T-cell (primary cell): ENCODE data around the gene OR5AN1. TPM values are rescaled to one million over a fixed set of nuclear protein-coding genes. Genes with fewer than 3 reads are reported as not detected.

Source experiments
- ATAC-seq, 4 experiments: fragments of 200-7000 bp in 3 of 4; fragments of 150-1000 bp in 1 of 4; cut with Tn5 transposase; replicated peaks in 1 of 4; 1 replicate in 3 of 4; 2 replicates in 1 of 4; pipeline ENCODE4 v1.10.0; 2021; ENCODE audit warnings: moderate library complexity in 3 of 4, mild to moderate bottlenecking in 2 of 4, moderate number of reproducible peaks in 1 of 4
- CTCF ChIA-PET, 2 donors: fragments of 300-600 bp; sonication (Branson Sonifier 250); formaldehyde crosslinking; loops; one replicate each; lab custom pipeline; 2022; ENCODE audit warnings: antibody characterized with exemption in 2 of 2; lab: Charles Lee
- POLR2A ChIA-PET, 2 donors: fragments of 300-600 bp; sonication (Branson Sonifier 250); formaldehyde crosslinking; loops; one replicate each; lab custom pipeline; 2022; ENCODE audit warnings: antibody characterized with exemption in 2 of 2; lab: Charles Lee
- DNase-seq, 35 experiments: peaks; one replicate each; pipeline versions ENCODE4 v3.0.0 to v3.0.0-alpha.2; 2013 to 2023
- H3K27ac ChIP-seq: one replicate; pipeline ENCODE4 v1.5.1; 2013; ENCODE audit warnings: low read length
- H3K27me3 ChIP-seq, 2 experiments: replicated peaks in 1 of 2; 1 replicate in 1 of 2; 2 replicates in 1 of 2; pipeline versions ENCODE4 v1.6.1 to v1.7.0; 2013; ENCODE audit warnings: low read length in 1 of 2, mixed read lengths in 1 of 2; ENCODE audit not compliant: control insufficient read depth in 2 of 2, insufficient read depth in 2 of 2; ENCODE audit errors: extremely low read depth in 1 of 2
- H3K36me3 ChIP-seq, 2 donors: 1 replicate in 1 of 2; 2 replicates in 1 of 2; pipeline versions ENCODE4 v1.6.1 to v1.7.0; 2013; ENCODE audit warnings: low read length in 1 of 2; ENCODE audit not compliant: control insufficient read depth in 2 of 2, insufficient read depth in 1 of 2; ENCODE audit errors: extremely low read depth in 1 of 2
- H3K4me1 ChIP-seq, 2 experiments: 1 replicate in 1 of 2; 2 replicates in 1 of 2; pipeline versions ENCODE4 v1.6.1 to v1.7.0; 2013; ENCODE audit warnings: low read length in 2 of 2, mixed read lengths in 1 of 2; ENCODE audit not compliant: insufficient read depth in 2 of 2, control insufficient read depth in 1 of 2; ENCODE audit errors: extremely low read depth in 1 of 2
- H3K4me3 ChIP-seq, 2 donors: 1 replicate in 1 of 2; 2 replicates in 1 of 2; pipeline versions ENCODE4 v1.5.1 to v1.7.0; 2013; ENCODE audit warnings: mild to moderate bottlenecking in 2 of 2, low read length in 1 of 2, moderate library complexity in 1 of 2; ENCODE audit not compliant: control insufficient read depth in 1 of 2; ENCODE audit errors: extremely low read depth in 1 of 2
- H3K9me3 ChIP-seq: 2 replicates; pipeline ENCODE4 v1.7.0; 2013
- H3K27ac Mint-ChIP-seq, 2 donors: one replicate each; pipeline ENCODE4 v1.8.0; 2020 to 2021; ENCODE audit warnings: mild to moderate bottlenecking in 2 of 2, mixed read lengths in 2 of 2
- H3K27me3 Mint-ChIP-seq, 2 donors: one replicate each; pipeline ENCODE4 v1.8.0; 2021 to 2022; ENCODE audit warnings: mixed read lengths in 2 of 2
- H3K36me3 Mint-ChIP-seq: one replicate; pipeline ENCODE4 v1.8.0; 2021; ENCODE audit warnings: mixed read lengths
- H3K4me1 Mint-ChIP-seq, 3 donors: one replicate each; pipeline ENCODE4 v1.8.0; 2020 to 2022; ENCODE audit warnings: mixed read lengths in 3 of 3, mild to moderate bottlenecking in 1 of 3
- H3K4me3 Mint-ChIP-seq, 3 donors: one replicate each; pipeline ENCODE4 v1.8.0; 2020 to 2022; ENCODE audit warnings: mild to moderate bottlenecking in 3 of 3, mixed read lengths in 3 of 3, moderate library complexity in 3 of 3
- H3K9me3 Mint-ChIP-seq, 3 donors: one replicate each; pipeline ENCODE4 v1.8.0; 2020 to 2022; ENCODE audit warnings: mixed read lengths in 3 of 3
- WGBS: methylation state at CpG from one replicate; pipeline ENCODE4 v1.1.5; 2013; ENCODE audit warnings: missing lambda C conversion rate; ENCODE audit not compliant: insufficient coverage; 5-methylcytosine and 5-hydroxymethylcytosine counted together
- total RNA-seq, 35 experiments: library from RNA in 6 of 35; stranded (reverse) in 6 of 35; fragments of 120-200 nt in 1 of 35; gene quantifications; one replicate each; pipeline versions ENCODE4 v1.2.1 to v1.2.4 and lab custom pipeline; 2013 to 2026

OR5AN1 gene
- total RNA-seq, 5 donors from 2014 or later (not counting 1 experiment from before 2014, with no cell fraction given), result not detected

DNA sequence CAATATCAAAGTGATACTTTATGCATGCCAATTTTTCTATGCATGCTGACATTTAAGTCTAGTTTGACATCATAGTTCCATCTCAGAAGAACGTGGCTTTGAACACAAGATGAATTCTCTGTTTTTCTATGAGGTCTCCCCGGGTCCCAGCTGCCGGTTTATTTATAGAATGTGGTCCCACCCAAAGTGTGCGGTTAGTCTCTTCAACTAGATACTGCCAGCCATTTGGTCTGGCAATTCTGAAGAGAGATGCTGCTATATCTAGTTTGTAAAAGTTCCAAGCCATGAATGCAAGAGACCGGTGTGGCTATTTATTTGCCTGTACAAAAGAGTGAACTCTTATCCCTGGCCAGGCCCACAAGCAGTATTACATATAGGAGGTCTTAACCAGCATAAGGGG, 58.3 kb downstream of the OR5AN1 start:
- Histone ChIP-seq H3K4me3 (peak overlapping the region in 1 of 2 donors; percentile 15), H3K9me3 (no peaks in the 10 kb centered on the region), H3K27ac (no peak overlapping the region), H3K36me3 (no peaks in the 10 kb centered on the region), H3K4me1 (peaks cover 0 to 10% of the 10 kb centered on the region in 2 experiments), H3K27me3 (peaks cover 0 to 6% of the 10 kb centered on the region in 2 experiments)
- ChIA-PET POLR2A (no interaction called here), CTCF (interaction anchor here in 1 of 2 donors (0.5 kb wide), 1 partner anchor 439 kb away, joined by 3 read pairs; no protein-coding TSS in a partner anchor)
- WGBS, result 8% methylated on average over 2 of the region's 5 CpGs
- Mint-ChIP-seq H3K9me3 (no peaks in the 10 kb centered on the region), H3K36me3 (no peaks in the 10 kb centered on the region), H3K27me3 (peaks cover 17 to 19% of the 10 kb centered on the region in 2 donors), H3K4me1 (peaks cover 9 to 17% (median 15%) of the 10 kb centered on the region in 3 donors), H3K27ac (no peak overlapping the region), H3K4me3 (no peak overlapping the region)
- DNase-seq (peak in 1 of 35 experiments; percentile 3), ATAC-seq (peak in 1 of 4 experiments; percentile 40)

DNA sequence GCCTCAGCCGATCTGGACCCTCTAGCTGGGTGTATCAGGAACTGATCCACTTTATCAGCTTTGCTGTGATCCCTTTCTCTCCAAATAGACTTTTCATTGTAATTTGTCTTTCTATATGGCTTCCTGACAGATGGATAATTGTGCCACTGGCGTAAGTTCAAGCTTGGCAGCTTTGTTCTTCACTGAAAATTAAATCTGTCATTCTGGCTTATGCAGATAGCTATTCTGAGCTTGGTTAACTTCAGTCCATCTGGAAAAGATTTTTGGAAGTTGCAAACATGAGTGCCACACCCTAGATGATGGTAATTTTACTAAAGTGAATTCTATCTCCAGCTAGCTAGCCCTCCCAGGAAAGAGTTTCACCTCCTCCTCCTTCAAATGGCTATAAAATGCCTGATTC, 59.5 kb downstream of the OR5AN1 start:
- no peak overlapping the region for H3K4me3 Mint-ChIP-seq
- CTCF ChIA-PET, result no interaction called here
- no peak for ATAC-seq
- H3K4me3 ChIP-seq, result no peak overlapping the region
- H3K36me3 ChIP-seq, result no peaks in the 10 kb centered on the region
- POLR2A ChIA-PET, result no interaction called here
- 100% methylated on average over 1 of the region's 2 CpGs for WGBS
- H3K9me3 Mint-ChIP-seq, result no peaks in the 10 kb centered on the region
- H3K4me1 ChIP-seq, result peaks cover 0 to 10% of the 10 kb centered on the region in 2 experiments
- H3K27me3 ChIP-seq, result peaks cover 0 to 6% of the 10 kb centered on the region in 2 experiments
- peaks cover 9 to 17% (median 15%) of the 10 kb centered on the region in 3 donors for H3K4me1 Mint-ChIP-seq
- H3K27ac ChIP-seq, result no peak overlapping the region
- H3K9me3 ChIP-seq, result no peaks in the 10 kb centered on the region
- peaks cover 14 to 15% of the 10 kb centered on the region in 2 donors for H3K27me3 Mint-ChIP-seq
- no peak for DNase-seq
- H3K36me3 Mint-ChIP-seq, result no peaks in the 10 kb centered on the region
- H3K27ac Mint-ChIP-seq, result no peak overlapping the region

Other genes starting within 250 kb of the OR5AN1 start
- 10 to 100 TPM; 75.9 to 90.2 (median 78.9) TPM for gene FAM111A, start 216.0 kb upstream of the OR5AN1 start, total RNA-seq
- 1 to 10 TPM in 4 of 5 donors, under 1 TPM in 1; 0.70 to 3.7 (median 2.1) TPM for gene DTX4, start 186.8 kb upstream of the OR5AN1 start, total RNA-seq
- 1 to 10 TPM in 4 of 5 donors, under 1 TPM in 1; 0.93 to 3.0 (median 1.4) TPM for gene MPEG1, start 146.0 kb upstream of the OR5AN1 start, total RNA-seq
- gene OR5A2, start 67.5 kb downstream of the OR5AN1 start, total RNA-seq, result not detected
- gene OR5A1, start 77.6 kb downstream of the OR5AN1 start, total RNA-seq, result not detected
- not detected for gene OR4D6, start 98.1 kb downstream of the OR5AN1 start, total RNA-seq
- gene OR4D10, start 114.4 kb downstream of the OR5AN1 start, total RNA-seq, result not detected
- not detected for gene OR4D11, start 144.7 kb downstream of the OR5AN1 start, total RNA-seq
- not detected for gene OR4D9, start 152.6 kb downstream of the OR5AN1 start, total RNA-seq